ENCODE data around the gene ZNF217.

DNA sequence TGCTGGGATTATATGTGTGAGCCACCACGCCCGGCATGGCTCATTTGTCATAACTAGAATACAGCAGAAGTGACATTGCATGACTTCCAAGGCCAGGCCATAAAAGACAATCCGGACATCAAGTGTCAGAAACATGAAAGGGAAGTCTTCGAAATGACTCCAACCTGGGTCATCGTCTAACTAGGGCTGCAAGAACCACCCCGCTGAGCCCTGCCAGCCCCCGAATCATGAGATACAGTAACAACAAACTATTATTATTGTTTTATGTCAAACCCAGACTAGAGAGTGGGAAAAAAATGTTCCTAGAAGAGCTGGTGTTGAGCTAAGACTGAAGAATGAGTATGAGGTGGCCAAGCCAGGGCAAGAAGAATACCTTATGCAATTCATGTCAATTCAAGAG is 59.6 kb downstream of the ZNF217 start:
- no peak for TF ChIP-seq POLR2A (IDR thresholded peaks at IDR 0.05; ENCODE audit: low read length)
- no peak for TF ChIP-seq CEBPB (IDR thresholded peaks at IDR 0.05)
- TF ChIP-seq, protein P1, sequence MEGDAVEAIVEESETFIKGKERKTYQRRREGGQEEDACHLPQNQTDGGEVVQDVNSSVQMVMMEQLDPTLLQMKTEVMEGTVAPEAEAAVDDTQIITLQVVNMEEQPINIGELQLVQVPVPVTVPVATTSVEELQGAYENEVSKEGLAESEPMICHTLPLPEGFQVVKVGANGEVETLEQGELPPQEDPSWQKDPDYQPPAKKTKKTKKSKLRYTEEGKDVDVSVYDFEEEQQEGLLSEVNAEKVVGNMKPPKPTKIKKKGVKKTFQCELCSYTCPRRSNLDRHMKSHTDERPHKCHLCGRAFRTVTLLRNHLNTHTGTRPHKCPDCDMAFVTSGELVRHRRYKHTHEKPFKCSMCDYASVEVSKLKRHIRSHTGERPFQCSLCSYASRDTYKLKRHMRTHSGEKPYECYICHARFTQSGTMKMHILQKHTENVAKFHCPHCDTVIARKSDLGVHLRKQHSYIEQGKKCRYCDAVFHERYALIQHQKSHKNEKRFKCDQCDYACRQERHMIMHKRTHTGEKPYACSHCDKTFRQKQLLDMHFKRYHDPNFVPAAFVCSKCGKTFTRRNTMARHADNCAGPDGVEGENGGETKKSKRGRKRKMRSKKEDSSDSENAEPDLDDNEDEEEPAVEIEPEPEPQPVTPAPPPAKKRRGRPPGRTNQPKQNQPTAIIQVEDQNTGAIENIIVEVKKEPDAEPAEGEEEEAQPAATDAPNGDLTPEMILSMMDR (IDR thresholded peaks at IDR 0.05) = no peak
- no peak for TF ChIP-seq RFX5 (IDR thresholded peaks at IDR 0.05)
- no peak for TF ChIP-seq MAZ (IDR thresholded peaks at IDR 0.05; ENCODE audit: borderline replicate concordance, low read depth, low read length)
- no peak for TF ChIP-seq RAD21 (conservative IDR thresholded peaks at IDR 0.05 in 1 of 2, IDR thresholded peaks at IDR 0.05 in 1 of 2)
- TF ChIP-seq MYC (IDR thresholded peaks at IDR 0.05; ENCODE audit: borderline replicate concordance, low read length) = no peak

All from A549 (cell line).